WI38 (cell line): ENCODE measurements around the gene AAK1.

Experiments used
- H3K4me3 ChIP-seq: 2 replicates; pipeline ENCODE4 v1.5.1; 2011; ENCODE audit warnings: low read depth, mild to moderate bottlenecking, control low read depth, low read length
- TF ChIP-seq, protein P1 (sequence below): IDR thresholded peaks from 2 replicates; pipeline ENCODE4 v1.5.1; 2012; ENCODE audit warnings: low read depth, mild to moderate bottlenecking, control low read depth, low read length

The AAK1 gene

DNA sequence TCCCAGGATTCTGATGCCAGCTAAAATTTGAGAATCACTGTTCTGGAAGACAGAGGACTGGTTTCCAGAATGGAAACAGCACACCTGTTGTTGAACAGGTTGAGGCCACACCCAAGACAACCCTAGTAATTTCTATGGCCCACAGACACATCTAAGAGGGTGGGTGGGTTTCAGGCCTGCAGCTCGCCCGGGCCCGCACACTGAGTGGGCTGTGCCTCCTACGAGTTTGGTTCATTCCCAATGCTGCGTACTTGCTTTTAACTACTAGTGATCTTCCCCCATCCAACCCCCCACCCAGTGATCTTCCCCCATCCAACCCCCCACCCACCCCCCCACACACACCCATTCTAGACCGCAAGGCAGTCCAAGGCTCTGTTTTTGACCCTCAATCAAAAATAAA, 205.0 kb downstream of the AAK1 start:
- no peak overlapping the region for H3K4me3 ChIP-seq
- TF ChIP-seq, protein P1, sequence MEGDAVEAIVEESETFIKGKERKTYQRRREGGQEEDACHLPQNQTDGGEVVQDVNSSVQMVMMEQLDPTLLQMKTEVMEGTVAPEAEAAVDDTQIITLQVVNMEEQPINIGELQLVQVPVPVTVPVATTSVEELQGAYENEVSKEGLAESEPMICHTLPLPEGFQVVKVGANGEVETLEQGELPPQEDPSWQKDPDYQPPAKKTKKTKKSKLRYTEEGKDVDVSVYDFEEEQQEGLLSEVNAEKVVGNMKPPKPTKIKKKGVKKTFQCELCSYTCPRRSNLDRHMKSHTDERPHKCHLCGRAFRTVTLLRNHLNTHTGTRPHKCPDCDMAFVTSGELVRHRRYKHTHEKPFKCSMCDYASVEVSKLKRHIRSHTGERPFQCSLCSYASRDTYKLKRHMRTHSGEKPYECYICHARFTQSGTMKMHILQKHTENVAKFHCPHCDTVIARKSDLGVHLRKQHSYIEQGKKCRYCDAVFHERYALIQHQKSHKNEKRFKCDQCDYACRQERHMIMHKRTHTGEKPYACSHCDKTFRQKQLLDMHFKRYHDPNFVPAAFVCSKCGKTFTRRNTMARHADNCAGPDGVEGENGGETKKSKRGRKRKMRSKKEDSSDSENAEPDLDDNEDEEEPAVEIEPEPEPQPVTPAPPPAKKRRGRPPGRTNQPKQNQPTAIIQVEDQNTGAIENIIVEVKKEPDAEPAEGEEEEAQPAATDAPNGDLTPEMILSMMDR = no peak

DNA sequence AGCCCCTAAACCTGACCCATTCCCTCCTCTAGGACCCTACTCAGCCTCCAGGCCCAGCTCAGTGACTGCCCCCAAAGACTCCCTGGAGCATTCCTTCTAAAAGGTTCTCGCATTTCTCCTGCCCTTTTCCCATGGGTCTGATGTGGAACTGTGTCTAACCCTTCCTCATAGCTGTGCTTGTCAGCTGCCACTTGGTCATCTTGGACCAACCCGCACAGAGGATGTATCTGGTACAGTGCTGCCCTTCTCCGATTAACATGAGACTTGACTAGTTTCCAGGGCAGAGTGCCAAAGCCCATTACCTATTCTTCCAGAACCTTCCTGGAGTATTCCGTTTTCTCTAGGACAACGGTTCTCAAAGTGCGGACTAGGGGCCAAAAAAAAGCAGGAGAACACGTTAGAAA, 205.8 kb downstream of the AAK1 start:
- TF ChIP-seq, protein P1 = no peak
- H3K4me3 ChIP-seq = peak overlapping the region; percentile 83

GRCh38 chr2:69436938-69437750, 206.4 kb downstream of the AAK1 start, which contains the start of gene NFU1:
TSS of gene NFU1 (minus strand) at chr2:69437435. CDS start at chr2:69437422, 13 bp downstream.
- peak within 1 kb of the TSS; percentile 83 for H3K4me3 ChIP-seq
- TF ChIP-seq, protein P1 = peak; percentile 67

DNA sequence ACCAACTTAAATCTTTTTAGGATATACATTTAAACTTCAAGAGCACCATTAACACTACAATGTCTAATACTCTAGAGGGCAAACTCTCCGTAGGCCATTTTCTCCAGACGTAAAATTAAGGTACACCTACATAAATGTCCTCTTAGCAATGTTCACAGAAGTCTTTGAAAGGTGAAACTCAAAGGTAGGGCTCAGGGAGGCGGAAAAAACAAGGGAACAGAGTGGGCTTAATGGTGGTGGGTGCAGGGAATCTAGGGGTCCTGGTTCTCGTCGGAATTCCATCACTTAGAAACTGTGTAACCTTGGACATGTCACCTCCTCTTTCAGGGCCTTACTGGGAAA, 207.0 kb downstream of the AAK1 start:
- TF ChIP-seq, protein P1 = no peak
- peak overlapping the region; percentile 83 for H3K4me3 ChIP-seq

DNA sequence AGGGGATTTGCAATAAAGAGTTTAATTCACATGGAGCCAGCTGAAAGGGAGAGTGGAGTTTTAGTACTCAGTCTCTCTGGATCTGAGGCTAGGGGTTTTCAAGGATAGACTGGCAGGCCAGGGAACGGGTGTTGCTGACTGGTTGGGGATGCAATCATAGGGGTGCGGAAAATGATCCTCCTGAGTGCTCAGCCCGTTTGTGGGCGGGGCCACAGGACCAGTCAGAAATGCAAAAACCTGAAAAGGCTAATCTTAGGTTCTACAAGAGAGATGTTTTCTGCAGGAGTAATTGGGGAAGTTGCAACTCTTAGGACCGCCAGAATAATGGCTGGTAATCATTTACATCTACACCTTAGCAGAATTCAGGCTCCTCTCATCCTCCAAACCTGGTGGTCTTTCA, 208.8 kb downstream of the AAK1 start:
- H3K4me3 ChIP-seq = no peak overlapping the region
- TF ChIP-seq, protein P1 = no peak

DNA sequence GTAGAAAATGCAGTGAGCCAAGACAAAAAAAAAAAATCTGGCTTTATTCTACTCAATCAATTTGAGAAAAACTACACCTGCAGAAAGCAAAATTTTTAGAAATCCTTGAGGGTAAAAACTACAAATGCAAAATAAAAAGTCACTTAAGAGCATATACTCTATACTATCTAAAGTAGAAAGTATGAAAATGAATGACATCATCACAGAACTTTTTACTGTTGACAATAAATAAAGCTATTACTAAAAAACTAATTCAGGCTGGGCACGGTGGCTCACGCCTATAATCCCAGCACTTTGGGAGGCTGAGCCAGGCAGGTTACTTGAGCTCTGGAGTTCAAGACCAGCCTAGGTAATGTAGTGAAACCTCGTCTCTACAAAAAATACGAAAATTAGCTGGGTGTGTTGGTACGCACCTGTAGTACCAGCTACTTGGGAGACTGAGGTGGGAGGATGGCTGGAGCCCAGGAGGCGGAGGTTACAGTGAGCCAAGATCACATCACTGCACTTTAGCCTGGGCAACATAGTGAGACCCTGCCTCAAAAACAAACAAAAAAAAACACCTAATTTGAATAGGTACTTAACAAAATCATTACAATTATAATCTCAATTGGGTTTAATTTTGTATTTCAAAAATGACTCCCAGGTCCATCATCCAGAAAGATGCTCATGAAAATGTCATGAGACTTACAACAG, 213.9 kb downstream of the AAK1 start:
- TF ChIP-seq, protein P1 = no peak
- H3K4me3 ChIP-seq = no peak overlapping the region

DNA sequence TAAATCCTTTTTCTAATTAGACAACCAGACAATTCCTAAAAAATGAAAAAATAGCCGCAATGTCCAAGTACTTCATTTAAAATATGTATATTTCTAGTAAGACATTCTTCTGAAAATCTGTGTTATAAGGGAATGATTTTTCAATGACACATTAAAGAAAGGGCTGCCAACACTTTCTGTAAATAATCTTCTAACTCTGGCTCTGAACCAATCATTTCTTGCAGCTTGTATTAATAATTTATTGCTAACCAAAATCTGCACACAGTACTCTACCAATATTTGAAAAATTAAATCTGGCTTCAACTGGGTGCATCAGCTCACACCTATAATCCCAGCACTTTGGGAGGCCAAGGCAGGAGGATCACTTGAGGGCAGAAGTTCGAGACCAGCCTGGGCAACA, 214.6 kb downstream of the AAK1 start:
- no peak overlapping the region for H3K4me3 ChIP-seq
- TF ChIP-seq, protein P1 = no peak
